NCI-H345 (cell line): ENCODE measurements around the gene RNFT1.
"Not testable (repeated sequence)": the region's sequence is repeated elsewhere in the genome, so short reads cannot be mapped to it uniquely, and the experiment has no call there.

Experiments
- DNase-seq: peaks from one replicate; lab custom pipeline; 2025; lab: John Stamatoyannopoulos, UW

The RNFT1 gene

GRCh38 chr17:59920637-59921036 is 43.9 kb downstream of the RNFT1 start:
- not testable (repeated sequence) for DNase-seq

GRCh38 chr17:59916446-59916845 is 48.1 kb downstream of the RNFT1 start:
- DNase-seq, result no peak

- peak; percentile 29 for DNase-seq
Measured at GRCh38 chr17:59914274-59914854, 50.2 kb downstream of the RNFT1 start.

GRCh38 chr17:59907467-59907866 is 57.1 kb downstream of the RNFT1 start:
- no peak for DNase-seq

- DNase-seq, result no peak
Measured at GRCh38 chr17:59903455-59903854, 61.1 kb downstream of the RNFT1 start.
